Thoracic aorta (tissue), 2 donors: ENCODE measurements around the gene ALG9. TPM values are rescaled to one million over a fixed set of nuclear protein-coding genes. Genes with fewer than 3 reads are reported as not detected.

Source experiments
- ATAC-seq: fragments of 150-250 bp; one replicate; pipeline ENCODE4 v1.8.0; 2017; ENCODE audit warnings: low read depth; ENCODE audit not compliant: insufficient number of reproducible peaks, low FRiP score
- DNase-seq: peaks from one replicate; pipeline ENCODE4 v3.0.0-alpha.2; 2020; ENCODE audit warnings: low spot score
- H3K27ac ChIP-seq, 2 donors: fragments of 200-600 bp; sonication (generic); 1 replicate in 1 of 2; 2 replicates in 1 of 2; pipeline ENCODE4 v1.5.1; 2016; ENCODE audit warnings: mild to moderate bottlenecking in 2 of 2, moderate library complexity in 2 of 2
- H3K27me3 ChIP-seq: fragments of 200-600 bp; sonication (generic); replicated peaks from 2 replicates; pipeline ENCODE4 v1.6.0; 2016; ENCODE audit warnings: mild to moderate bottlenecking; ENCODE audit not compliant: insufficient read depth
- H3K36me3 ChIP-seq: fragments of 200-600 bp; sonication (generic); one replicate; pipeline ENCODE4 v1.5.1; 2016
- H3K4me1 ChIP-seq, 2 donors: fragments of 200-600 bp; sonication (generic); 1 replicate in 1 of 2; 2 replicates in 1 of 2; pipeline versions ENCODE4 v1.5.1 to v1.6.0; 2016; ENCODE audit warnings: low read depth in 2 of 2, mild to moderate bottlenecking in 1 of 2; ENCODE audit not compliant: control insufficient read depth in 1 of 2
- H3K4me3 ChIP-seq: fragments of 200-600 bp; sonication (generic); 2 replicates; pipeline ENCODE4 v1.5.1; 2016; ENCODE audit warnings: mild to moderate bottlenecking
- H3K9me3 ChIP-seq: fragments of 200-600 bp; sonication (generic); 2 replicates; pipeline ENCODE4 v1.5.1; 2016
- CTCF ChIP-seq: fragments of 200-600 bp; sonication (generic); IDR thresholded peaks from one replicate; pipeline ENCODE4 v1.5.1; 2019; ENCODE audit warnings: antibody characterized with exemption
- total RNA-seq, 2 donors: library from RNA; depleted of rRNA; stranded (reverse); fragments of >200 nt; gene quantifications; one replicate each; pipeline versions ENCODE4 v1.1.0 to v1.2.3, GENCODE V29; 2016

ALG9 gene
- total RNA-seq, 2 donors from 2014 or later: 21.2 to 33.4 TPM

DNA sequence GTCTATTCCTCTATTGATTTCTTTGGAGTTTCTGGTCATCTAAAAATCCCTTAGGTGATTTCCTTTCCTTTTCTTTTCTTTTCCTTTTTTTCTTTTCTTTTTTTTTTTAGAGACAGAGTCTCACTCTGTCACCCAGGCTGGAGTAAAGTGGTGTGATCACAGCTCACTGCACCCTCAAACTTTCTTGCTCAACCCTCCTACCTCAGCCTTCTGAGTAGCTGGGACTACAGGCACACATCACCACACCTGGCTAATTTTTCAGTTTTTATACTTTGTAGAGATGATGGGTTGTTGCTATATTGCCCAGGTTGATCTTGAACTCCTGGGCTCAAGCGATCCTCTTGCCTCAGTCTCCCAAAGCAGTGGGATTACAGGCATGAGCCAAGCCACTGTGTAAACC lies 45.4 kb upstream of the ALG9 start:
- no peak for TF ChIP-seq CTCF
- Histone ChIP-seq H3K4me1 (peaks cover 10 to 37% of the 10 kb centered on the region in 2 donors), H3K36me3 (no peaks in the 10 kb centered on the region), H3K27ac (peak overlapping the region; percentile 5 to 99), H3K27me3 (no peaks in the 10 kb centered on the region), H3K9me3 (no peaks in the 10 kb centered on the region), H3K4me3 (no peak overlapping the region)
- DNase-seq (no peak), ATAC-seq (no peak)

DNA sequence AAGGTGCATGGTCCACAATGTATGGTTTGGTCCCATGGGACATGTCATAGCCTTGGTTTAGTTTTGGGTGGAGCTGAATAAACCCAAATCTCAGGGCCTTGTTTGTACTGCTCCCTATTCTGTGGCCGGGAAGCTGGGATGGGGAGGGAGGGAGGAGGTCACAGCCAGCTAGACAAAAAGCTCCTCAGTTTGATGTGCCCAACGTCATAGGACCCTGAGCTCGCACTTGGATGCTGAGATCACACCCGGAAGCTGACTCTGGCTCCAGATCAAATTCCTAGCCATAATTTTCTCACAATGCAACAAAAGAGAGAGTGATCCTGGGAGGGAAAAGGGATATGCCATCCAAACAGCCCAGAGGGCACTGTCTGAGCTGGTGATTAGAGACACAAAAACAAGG lies 42.6 kb upstream of the ALG9 start:
- Histone ChIP-seq H3K27ac (peak overlapping the region; percentile 99 to 100), H3K27me3 (no peaks in the 10 kb centered on the region), H3K4me3 (peak overlapping the region; percentile 76), H3K36me3 (no peaks in the 10 kb centered on the region), H3K4me1 (peaks cover 10 to 42% of the 10 kb centered on the region in 2 donors), H3K9me3 (no peaks in the 10 kb centered on the region)
- peak; percentile 31 for ATAC-seq
- no peak for TF ChIP-seq CTCF
- DNase-seq: peak; percentile 47

DNA sequence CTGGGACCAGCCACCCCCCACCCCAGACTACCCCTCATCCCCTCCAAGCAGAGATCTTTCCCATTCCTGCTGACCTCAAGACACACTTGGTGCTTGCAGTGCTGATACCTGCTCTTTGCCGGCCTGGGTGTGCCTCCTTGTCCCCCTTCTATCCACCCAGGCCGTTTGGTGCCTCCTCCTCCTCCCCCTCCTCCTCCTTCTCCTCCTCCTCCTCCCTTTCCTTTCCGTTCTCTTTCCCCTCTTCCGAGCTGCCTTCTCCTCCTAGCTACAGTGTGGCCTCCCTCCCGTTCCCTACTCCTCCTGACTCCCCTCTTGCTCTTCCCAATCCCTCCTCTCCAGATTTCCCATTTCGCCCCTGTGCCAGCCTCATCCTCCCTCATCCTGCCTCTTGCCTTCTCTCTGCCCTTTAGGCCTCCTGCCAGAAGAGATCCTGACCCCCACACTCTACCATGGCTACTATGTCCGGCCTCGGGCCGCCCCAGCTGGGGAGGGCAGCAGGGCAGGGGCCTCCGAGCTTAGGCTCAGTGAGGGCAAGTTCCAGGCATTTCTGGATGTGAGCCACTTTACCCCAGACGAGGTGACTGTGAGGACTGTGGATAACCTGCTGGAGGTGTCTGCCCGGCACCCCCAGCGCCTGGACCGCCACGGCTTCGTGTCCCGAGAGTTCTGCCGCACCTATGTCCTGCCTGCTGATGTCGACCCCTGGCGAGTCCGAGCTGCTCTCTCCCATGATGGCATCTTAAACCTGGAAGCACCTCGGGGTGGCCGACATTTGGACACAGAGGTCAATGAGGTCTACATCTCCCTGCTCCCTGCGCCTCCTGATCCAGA lies 41.9 kb upstream of the ALG9 start:
- DNase-seq (no peak), ATAC-seq (no peak)
- peak overlapping the region; percentile 99 to 100 for H3K27ac ChIP-seq
- peaks cover 10 to 42% of the 10 kb centered on the region in 2 donors for H3K4me1 ChIP-seq
- no peak for TF ChIP-seq CTCF
- H3K4me3 ChIP-seq: peak overlapping the region; percentile 76
- no peaks in the 10 kb centered on the region for H3K36me3 ChIP-seq
- no peaks in the 10 kb centered on the region for H3K27me3 ChIP-seq
- H3K9me3 ChIP-seq: no peaks in the 10 kb centered on the region

DNA sequence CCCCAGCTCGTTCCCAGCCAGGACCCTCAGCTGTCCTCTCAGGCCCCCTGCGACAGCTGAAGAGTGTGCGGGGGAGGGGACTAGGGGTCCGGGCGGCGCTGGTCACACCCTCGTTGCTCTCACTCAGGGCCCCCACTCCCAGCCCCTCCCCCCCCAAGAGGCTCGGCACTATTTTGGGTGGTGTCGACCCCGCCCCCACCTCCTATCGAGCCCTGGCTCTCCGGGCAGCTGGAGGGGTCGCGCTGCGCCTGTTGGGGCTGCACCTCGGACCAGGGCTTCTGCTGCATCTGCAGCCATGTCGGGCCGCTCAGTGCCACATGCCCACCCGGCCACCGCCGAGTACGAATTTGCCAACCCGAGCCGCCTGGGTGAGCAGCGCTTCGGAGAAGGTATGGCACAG lies 41.2 kb upstream of the ALG9 start, which contains the start of gene HSPB2:
TSS of gene HSPB2 (plus strand) at position 200 of the 400 bp plus-strand sequence. CDS start at position 296, 96 bp downstream.
- Histone ChIP-seq H3K27ac (peak within 1 kb of the TSS; percentile 99 to 100), H3K27me3 (no peaks in the 10 kb centered on the region), H3K9me3 (no peaks in the 10 kb centered on the region), H3K4me1 (peaks cover 7 to 40% of the 10 kb centered on the region in 2 donors), H3K36me3 (no peaks in the 10 kb centered on the region), H3K4me3 (peak within 1 kb of the TSS; percentile 76)
- no peak for TF ChIP-seq CTCF
- DNase-seq: no peak
- no peak for ATAC-seq

GRCh38 chr11:111911563-111912401 lies 40.4 kb upstream of the ALG9 start, which contains the start of gene CRYAB:
CRYAB (minus strand) TSS chr11:111911770; CDS start chr11:111911724, 46 bp downstream.
- Histone ChIP-seq H3K4me3 (peak within 1 kb of the TSS; percentile 76), H3K27ac (peak within 1 kb of the TSS; percentile 99 to 100), H3K36me3 (no peaks in the 10 kb centered on the region), H3K4me1 (peaks cover 7 to 38% of the 10 kb centered on the region in 2 donors), H3K27me3 (no peaks in the 10 kb centered on the region), H3K9me3 (no peaks in the 10 kb centered on the region)
- peak; percentile 72 for ATAC-seq
- peak; percentile 87 for DNase-seq
- TF ChIP-seq CTCF: no peak
